ENCODE results near the gene PDZD2. TPM values are rescaled to one million over a fixed set of nuclear protein-coding genes. Genes with fewer than 3 reads are reported as not detected.

PDZD2 gene
- total and polyA plus RNA-seq, 11 donors = 28.3 to 116 (median 80.6) TPM

DNA sequence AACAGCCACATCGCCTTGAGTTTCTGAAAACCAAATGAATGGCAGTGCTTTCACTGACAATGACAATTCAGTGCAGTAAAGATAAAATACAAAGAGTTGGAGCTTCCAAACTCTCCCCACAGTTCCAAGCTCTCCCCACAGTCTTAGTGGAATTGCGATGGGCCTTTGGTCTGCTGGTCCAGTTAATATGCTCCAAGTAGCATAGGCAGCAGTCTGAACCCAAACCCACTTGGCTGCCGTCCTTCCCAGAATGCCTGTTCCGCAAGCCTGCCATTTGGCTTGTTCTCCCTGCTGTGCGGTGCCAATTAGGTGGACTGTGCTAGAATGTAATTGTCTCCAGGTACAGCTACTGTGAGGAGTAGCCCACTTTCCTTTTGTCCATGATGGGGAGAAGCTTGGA is 285.1 kb downstream of the PDZD2 start:
- TF ChIP-seq POLR2A (IDR thresholded peaks at IDR 0.05) = no peak
- TF ChIP-seq, protein P1, sequence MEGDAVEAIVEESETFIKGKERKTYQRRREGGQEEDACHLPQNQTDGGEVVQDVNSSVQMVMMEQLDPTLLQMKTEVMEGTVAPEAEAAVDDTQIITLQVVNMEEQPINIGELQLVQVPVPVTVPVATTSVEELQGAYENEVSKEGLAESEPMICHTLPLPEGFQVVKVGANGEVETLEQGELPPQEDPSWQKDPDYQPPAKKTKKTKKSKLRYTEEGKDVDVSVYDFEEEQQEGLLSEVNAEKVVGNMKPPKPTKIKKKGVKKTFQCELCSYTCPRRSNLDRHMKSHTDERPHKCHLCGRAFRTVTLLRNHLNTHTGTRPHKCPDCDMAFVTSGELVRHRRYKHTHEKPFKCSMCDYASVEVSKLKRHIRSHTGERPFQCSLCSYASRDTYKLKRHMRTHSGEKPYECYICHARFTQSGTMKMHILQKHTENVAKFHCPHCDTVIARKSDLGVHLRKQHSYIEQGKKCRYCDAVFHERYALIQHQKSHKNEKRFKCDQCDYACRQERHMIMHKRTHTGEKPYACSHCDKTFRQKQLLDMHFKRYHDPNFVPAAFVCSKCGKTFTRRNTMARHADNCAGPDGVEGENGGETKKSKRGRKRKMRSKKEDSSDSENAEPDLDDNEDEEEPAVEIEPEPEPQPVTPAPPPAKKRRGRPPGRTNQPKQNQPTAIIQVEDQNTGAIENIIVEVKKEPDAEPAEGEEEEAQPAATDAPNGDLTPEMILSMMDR (IDR thresholded peaks at IDR 0.05) = no peak
- Histone ChIP-seq H3K27me3 (no peaks in the 10 kb centered on the region), H3K9me3 (no peaks in the 10 kb centered on the region), H3K4me1 (peaks cover 0 to 19% (median 2%) of the 10 kb centered on the region in 12 donors), H3K36me3 (no peaks in the 10 kb centered on the region), H3K27ac (no peak overlapping the region), H3K4me3 (no peak overlapping the region)
- 75 to 99% (median 89%) methylated on average over 4 to 5 of the region's 5 CpGs for WGBS, 4 donors
- peak in 1 of 4 donors; percentile 25 for ATAC-seq
- intact Hi-C loops (cut with DNase I) = loop anchor here in 2 of 10 donors (10.0 kb wide), 1 partner anchor 151 kb away; no protein-coding TSS in a partner anchor
- DNase-seq = no peak

DNA sequence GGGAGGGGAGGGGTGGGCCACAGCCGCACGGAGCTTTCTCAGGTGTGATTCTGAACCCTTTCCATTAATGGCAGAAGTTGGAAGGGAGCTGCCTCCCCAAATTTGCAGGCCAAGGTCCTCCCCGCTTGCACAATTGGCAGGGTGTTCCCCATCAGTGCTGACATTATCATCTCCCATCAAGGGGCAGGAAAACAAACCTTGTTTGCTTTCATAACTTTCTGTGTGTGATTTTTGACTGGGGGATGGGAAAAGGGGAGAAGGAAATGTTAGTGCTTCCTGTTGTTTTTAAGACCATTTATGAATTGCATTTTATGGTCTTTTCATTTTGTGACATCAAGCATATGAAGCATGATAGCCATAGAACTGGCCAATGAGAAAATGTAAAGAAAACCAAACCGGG is 292.9 kb downstream of the PDZD2 start:
- no peak for DNase-seq
- no peaks in the 10 kb centered on the region for H3K9me3 ChIP-seq
- H3K4me3 ChIP-seq = no peak overlapping the region
- H3K36me3 ChIP-seq = no peaks in the 10 kb centered on the region
- H3K27ac ChIP-seq = no peak overlapping the region
- TF ChIP-seq, protein P1 (IDR thresholded peaks at IDR 0.05) = no peak
- TF ChIP-seq POLR2A (IDR thresholded peaks at IDR 0.05) = no peak
- intact Hi-C loops (cut with DNase I) = loop anchor here in 2 of 10 donors (10.0 kb wide), 2 partner anchors 133 to 143 kb away; no protein-coding TSS in a partner anchor
- peaks cover 4 to 31% (median 18%) of the 10 kb centered on the region in 12 donors for H3K4me1 ChIP-seq
- no peaks in the 10 kb centered on the region for H3K27me3 ChIP-seq
- WGBS, 4 donors = 78 to 88% (median 79%) methylated on average over 4 of the region's 4 CpGs
- ATAC-seq = no peak

DNA sequence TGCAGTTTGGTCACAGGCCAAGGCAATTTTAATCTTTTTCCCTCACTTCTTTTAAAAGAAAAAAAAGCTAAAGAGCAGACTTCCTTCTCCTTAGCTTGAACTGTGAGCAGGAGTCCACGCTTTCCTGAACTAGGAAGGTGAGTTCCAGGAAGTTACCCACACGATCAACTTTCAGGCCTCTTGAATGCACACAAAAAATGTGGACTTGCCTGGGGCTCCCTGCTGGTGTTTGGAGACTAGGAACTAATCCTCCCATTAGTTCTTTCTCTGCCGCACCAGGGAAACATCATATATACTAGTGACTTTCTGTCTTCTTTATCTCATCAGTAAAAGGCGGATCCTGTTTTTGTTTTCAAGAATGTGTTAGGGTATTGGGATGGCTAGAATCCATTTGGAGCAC is 295.2 kb downstream of the PDZD2 start:
- intact Hi-C loops (cut with DNase I) = loop anchor here in 2 of 10 donors (10.0 kb wide), 2 partner anchors 131 to 141 kb away; no protein-coding TSS in a partner anchor
- TF ChIP-seq, protein P1 (IDR thresholded peaks at IDR 0.05) = no peak
- TF ChIP-seq POLR2A (IDR thresholded peaks at IDR 0.05) = no peak

DNA sequence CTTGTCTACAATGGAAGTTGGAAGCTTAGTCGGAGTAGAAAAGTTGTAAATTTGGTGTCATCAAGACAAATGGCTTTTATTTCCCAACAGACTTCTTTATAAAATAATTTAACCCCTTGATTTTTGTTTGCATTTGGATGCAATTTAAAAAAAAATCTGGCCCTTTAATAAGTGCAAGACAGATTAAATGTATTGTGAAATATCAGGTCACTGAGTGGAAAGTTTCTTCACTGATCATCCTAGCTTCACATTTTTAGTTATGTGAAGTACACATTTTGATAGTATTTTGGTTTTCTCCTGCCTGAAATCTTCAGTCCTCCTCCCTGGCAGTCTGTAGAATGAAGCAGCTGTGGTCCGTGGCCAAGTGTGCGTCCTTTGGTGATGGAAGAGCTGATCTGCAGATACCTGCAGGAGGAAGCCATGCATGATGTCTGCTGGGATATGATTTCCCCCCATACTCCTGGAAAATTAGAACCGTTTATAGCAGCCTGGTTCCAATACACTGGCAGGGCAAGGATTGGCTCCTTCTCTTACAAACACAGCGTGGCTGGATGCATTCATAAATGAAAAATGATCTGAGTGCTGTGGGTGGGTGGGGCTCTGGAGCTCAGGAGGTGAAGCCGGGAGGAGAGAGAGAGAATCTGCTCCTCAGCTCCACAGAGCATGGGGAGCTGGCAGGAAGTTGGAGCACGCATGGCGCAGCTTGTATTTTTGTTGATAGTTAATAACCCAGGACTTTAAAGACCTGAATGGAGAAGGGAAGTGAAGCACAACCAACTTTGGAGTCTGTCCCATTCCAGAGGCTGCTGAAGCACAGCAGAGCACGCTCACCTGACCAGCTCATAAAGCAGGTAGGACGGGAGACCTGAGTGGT is 296.8 kb downstream of the PDZD2 start:
- Histone ChIP-seq H3K9me3 (no peaks in the 10 kb centered on the region), H3K36me3 (no peaks in the 10 kb centered on the region), H3K27me3 (no peaks in the 10 kb centered on the region), H3K4me3 (peak overlapping the region in 2 of 12 donors; percentile 18 to 30), H3K4me1 (peaks cover 4 to 32% (median 14%) of the 10 kb centered on the region in 12 donors), H3K27ac (peak overlapping the region in 2 of 12 donors; percentile 4 to 26)
- no peak for DNase-seq
- WGBS, 4 donors = 41 to 52% (median 45%) methylated on average over 10 of the region's 10 CpGs
- peak; percentile 43 to 58 (median 55) for ATAC-seq
- no peak for TF ChIP-seq POLR2A (IDR thresholded peaks at IDR 0.05)
- TF ChIP-seq, protein P1 (IDR thresholded peaks at IDR 0.05) = no peak
- intact Hi-C loops (cut with DNase I) = loop anchor here in 4 of 10 donors (5.0 to 10.0 kb wide), 4 partner anchors 92 to 139 kb away; no protein-coding TSS in a partner anchor

More for the DNA sequence above, 295.2 kb downstream of the PDZD2 start:
- H3K9me3 ChIP-seq = no peaks in the 10 kb centered on the region
- no peaks in the 10 kb centered on the region for H3K27me3 ChIP-seq
- ATAC-seq (no peak), DNase-seq (no peak)
- 78 to 90% (median 80%) methylated on average over 4 of the region's 4 CpGs for WGBS, 4 donors
- H3K4me3 ChIP-seq = no peak overlapping the region
- H3K36me3 ChIP-seq = no peaks in the 10 kb centered on the region
- H3K4me1 ChIP-seq = peaks cover 4 to 37% (median 16%) of the 10 kb centered on the region in 12 donors
- no peak overlapping the region for H3K27ac ChIP-seq

All from heart left ventricle (tissue), 16 donors.